ENCODE data around the gene WDR20.

WDR20 gene

DNA sequence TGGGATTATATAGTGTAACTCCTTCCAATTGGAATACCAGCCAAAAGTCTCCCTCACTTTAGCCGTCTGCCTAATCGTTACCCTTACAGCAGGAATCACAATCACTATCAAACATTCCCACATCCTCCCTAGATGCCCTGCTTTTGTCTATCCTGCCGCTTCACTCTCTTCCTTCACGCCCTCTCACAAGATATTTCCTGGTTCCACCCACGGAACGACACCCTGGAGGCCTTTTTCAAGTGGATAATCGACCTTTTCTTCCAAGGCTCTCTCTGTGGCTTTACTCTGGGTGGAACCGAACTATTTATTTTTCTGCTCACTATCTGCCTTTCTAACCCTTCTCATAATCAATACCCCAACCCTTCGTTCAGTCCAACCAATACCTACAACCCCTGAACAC lies 106.4 kb downstream of the WDR20 start:
- DNase-seq: no peak

DNA sequence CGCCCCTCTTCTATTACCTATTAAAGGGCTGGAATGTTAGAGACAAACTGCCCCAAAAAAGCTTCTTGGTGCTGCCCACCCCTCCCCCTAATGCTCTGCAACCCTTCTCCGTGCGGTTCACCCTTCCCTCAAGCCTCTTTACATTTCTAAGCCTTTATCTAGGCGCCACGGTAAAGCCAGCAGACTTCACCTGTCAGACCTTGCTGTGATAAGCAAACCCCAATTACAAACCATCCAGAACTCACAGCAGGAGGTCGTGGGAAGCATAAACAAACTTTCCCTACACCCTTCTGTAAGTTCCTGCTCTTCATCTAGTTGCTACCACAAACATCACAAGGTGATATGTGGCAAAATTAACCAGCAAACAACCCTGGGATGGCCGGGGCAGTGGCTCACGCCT lies 108.4 kb downstream of the WDR20 start:
- no peak for DNase-seq

GRCh38 chr14:102249041-102249440 lies 109.3 kb downstream of the WDR20 start:
- DNase-seq: no peak

DNA sequence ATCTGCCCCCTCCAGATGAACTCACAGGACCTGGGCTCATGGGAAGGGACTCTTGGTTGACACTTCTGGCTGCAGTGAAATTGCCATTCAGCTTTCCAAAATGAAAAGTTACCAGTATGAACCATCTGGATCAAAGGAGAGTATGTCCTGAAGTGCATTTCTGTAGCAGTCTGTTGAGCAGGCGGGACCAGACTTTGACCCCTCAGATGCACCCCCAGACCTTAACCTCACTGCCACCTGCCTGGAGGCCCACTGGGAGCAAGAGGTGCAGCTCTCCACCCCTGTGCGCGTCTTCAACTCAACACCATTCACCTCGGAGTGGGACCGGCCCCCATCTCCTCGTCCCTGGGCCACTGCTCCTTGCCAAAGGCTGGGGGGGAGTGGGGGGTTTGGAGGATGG lies 110.3 kb downstream of the WDR20 start:
- DNase-seq: no peak

DNA sequence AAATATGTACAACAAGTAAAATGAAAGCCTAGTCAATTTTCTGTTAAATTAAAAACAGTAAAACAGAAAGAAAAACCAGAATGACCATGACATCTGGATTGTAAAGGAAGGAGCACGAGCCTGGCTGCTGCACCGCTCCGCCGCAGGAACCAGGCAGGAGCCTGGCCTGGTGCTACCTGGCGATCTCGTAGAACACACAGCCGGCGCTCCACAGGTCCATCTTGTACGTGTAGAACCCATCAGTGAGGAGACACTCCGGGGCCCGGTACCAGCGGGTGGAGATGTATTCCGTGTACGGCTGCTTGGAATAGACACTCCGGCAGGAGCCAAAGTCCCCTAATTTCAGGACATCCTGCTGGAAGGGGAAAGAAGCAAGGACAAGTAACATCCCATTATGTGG lies 110.9 kb downstream of the WDR20 start:
- no peak for DNase-seq

DNA sequence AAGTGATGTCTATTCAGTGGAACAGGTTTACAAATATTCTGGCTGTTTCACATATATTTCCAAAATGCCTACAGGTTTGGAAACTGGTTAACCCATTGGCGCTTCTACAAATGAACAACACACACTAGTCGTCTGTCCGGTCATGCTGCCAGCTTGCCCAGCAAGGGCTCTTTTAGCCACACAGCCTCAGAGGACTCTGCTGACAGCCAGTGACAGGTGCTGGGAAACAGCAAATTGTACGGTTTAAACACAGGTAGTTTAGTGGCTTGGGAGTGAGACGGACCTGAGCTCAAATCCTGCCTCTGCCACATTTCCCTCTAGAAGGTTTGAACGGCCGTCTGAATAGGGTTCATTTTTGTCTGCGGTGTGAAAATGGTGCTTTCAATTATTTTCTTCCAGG lies 111.5 kb downstream of the WDR20 start:
- no peak for DNase-seq

DNA sequence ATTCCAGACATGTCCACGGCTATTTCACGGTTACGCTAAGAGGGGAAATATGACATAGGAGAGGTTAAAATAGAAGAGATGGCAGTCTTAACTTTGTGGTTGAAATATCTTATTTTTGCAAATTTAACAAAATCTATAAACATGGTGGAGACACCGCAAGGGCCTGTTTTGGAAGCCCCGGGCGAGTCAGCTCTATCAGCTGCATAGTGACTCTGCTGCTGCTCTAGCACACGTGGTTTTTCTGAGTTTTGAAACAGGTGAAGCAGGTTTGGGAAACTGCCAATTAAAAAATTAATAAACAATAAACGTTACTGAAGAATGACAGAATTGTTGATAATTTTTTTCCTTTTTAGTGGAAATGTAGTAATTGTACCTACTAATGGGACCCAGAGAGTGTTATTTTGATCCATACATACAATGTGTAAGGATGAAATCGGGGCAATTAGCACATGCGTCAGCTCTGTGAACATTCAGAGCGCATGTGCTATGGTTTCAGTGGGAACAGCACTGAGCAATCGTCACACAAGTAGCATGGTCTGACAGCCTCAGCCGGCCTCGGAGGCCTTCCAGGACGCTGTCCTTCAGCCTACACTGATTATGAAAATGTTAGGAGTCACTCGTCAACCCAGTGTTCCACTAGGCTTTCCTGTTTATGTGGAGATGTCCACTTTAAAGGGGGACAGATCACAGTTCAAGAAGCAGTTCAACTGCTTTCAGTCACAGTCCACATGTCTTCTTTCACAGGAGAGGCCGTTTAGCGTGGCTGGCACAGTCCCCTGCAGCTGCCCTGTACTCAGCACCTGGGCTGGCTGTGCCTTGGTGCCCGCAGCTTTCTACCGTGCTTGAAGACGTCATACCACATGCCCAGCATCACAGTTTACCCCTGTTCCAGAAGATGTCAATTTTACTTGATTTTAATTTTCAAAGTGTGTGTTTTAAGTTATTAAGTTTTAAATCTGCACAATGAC lies 113.4 kb downstream of the WDR20 start:
- no peak for DNase-seq

- no peak for DNase-seq
Measured at GRCh38 chr14:102255401-102256190, 115.9 kb downstream of the WDR20 start.

- DNase-seq: no peak
Measured at GRCh38 chr14:102256716-102257115, 117.0 kb downstream of the WDR20 start.

GRCh38 chr14:102258136-102258535 lies 118.4 kb downstream of the WDR20 start:
- DNase-seq: no peak
